NCI-H82 treated with DMSO at 0.1 percent for 48 hours (cell line): ENCODE results near the gene ANKFN1.
A peak's percentile ranks its signal among the peaks of the same experiment; 100 is the strongest.

Source experiments
- DNase-seq: peaks from one replicate; lab custom pipeline; 2025; ENCODE audit not compliant: unreplicated experiment; lab: John Stamatoyannopoulos, UW

The ANKFN1 gene

GRCh38 chr17:56178203-56178602 is 24.9 kb downstream of the ANKFN1 start:
- no peak for DNase-seq

- no peak for DNase-seq
Observed at GRCh38 chr17:56182081-56182480, 28.8 kb downstream of the ANKFN1 start.

DNA sequence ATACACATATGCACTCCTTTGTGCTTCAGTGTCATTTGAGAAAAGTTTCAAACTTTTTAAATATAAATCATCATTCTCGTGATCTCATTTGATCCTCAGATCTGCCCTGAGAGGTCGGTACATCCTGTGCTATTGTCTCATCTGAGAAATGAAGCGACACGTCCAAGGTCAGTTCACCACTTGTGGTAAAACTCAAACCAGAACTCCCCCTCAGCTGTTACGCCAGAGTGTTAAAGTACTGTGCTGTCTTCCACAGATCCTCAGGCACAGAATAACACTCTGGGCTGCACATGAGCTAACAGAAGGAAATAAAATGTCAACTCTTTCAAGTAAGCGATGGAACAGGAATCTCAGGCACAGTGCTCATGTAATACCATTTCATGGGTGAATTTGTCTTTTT is 31.4 kb downstream of the ANKFN1 start:
- DNase-seq = no peak

DNA sequence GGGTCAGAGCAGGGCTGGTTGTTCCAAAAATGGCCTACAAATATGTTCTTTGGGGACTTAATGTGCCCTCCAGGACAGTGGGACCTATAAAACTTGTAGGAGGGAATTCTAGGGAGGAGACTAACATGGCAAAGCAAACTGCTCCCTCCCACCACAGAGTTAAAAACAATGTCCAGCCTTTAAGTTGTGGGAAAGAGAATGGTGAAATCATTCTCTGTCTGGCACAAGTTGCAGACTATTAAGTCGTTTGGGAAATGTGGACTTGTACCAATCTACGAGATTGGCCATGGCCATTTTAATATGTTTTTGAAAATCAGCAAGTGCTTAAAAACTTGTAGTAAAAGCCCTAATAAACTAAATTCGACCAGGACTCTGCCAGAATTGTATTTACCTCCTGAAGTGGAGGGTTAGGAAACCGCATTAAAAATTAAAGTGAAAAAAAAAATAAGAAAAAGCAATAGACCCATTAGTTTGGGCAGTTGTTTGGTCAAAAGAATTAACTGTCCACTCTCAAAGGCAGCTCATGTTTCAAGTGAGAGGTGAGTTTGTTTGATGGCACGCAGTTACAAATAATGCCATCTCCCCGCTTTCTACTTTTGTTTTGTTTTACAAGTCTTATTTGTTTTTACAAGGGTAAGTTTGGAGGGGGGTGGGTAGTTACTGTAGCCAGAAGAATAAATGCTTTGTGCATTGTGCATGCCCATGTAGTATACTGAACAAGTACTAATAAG is 32.4 kb downstream of the ANKFN1 start:
- DNase-seq = no peak

GRCh38 chr17:56186222-56186786 is 33.0 kb downstream of the ANKFN1 start:
- no peak for DNase-seq

- no peak for DNase-seq
Observed at GRCh38 chr17:56203430-56203829, 50.2 kb downstream of the ANKFN1 start.

DNA sequence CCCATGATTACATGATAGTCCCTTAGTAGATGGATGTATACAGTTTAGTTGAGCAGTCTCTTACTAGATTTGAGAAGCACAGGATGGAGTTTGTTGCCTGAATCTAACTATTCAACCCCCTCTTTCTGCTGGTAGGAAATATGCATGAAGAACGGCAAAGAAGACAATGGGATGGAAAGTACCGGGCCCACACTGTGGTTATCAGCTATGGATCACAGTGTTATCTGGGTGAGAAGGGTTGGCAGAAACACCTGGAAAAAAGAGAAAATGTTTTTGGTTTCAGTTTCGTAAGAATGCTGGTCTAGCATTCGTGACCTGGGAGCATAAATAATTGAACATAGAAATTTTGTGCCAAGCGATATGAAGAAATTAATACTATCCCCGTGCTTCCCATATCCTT is 53.1 kb downstream of the ANKFN1 start:
- no peak for DNase-seq

DNA sequence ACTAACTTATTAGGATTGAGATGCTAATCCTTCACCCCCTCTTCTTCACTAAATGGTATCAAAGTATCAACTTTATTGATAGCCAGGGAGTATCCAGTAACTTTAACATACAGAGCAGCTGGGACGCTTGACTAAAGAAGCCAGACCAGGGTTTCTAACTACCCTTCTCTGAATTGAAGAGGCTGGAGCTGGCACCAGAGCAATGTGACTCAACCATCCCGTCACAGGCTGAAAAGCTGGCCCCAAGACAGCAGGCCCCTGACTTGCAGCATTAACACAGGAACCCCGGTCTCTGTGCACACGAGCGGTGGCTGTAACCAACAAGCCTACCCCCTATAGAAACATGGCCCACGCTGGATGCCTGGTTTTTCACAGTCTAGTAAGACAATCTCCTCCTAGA is 59.8 kb downstream of the ANKFN1 start:
- DNase-seq = no peak

DNA sequence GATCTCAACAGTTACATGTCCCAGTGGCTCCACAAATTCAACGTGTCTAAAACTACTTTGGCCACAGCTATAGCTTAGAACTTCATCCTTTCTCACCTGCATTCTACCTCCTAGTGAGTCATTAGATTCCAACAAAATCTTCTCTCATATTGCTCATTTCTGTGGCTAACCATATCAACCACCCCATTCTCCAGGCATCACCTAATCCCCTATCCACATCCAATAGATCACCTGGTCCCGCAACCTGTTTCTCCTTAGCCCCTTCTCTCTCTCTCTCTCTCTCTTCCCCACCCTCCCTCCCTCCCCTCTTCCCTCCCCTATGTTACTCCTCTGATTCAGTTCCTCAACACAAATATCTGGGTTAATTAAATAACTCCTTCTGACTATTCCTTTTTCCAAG is 64.6 kb downstream of the ANKFN1 start:
- no peak for DNase-seq

- no peak for DNase-seq
Observed at GRCh38 chr17:56222255-56222654, 69.0 kb downstream of the ANKFN1 start.

GRCh38 chr17:56230660-56231059 is 77.4 kb downstream of the ANKFN1 start:
- DNase-seq = no peak

DNA sequence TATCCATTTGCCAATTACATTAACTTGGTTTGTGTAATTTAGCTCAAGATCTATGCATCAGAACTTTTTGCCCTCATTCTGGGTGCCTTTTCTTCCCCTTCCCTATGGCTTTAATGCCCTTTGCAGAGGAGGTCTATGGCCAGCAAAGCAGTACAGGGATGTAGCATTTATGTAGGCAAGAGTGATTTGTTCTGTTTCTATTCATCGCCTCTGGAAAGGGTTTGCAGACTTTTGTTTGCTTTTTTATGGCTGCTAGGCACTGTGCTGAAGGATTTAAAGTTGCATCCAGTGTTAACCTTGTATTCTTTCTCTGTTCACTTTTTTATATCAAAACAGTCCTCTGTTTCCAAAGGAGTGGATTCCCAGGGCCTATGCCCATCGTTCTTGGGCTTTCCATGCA is 78.0 kb downstream of the ANKFN1 start:
- DNase-seq = no peak

DNA sequence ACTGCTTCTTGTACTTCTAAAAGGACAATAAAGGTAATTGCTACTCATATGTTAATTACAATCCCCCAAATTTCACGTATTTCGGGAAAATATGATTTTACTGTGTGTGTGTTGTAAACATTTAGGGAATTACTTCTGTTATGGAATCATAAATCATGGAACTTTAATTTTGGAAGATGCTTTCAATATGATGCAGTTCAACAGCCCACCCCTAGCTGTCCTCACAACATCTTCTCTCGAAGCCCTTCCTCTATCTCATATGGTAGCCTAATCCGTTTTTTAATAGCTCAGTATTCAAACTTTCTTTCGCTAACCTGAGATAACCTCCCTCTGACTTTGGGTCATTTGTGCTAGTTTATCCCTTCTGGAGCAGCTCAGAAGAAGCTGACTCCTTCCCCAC is 78.4 kb downstream of the ANKFN1 start:
- no peak for DNase-seq

DNA sequence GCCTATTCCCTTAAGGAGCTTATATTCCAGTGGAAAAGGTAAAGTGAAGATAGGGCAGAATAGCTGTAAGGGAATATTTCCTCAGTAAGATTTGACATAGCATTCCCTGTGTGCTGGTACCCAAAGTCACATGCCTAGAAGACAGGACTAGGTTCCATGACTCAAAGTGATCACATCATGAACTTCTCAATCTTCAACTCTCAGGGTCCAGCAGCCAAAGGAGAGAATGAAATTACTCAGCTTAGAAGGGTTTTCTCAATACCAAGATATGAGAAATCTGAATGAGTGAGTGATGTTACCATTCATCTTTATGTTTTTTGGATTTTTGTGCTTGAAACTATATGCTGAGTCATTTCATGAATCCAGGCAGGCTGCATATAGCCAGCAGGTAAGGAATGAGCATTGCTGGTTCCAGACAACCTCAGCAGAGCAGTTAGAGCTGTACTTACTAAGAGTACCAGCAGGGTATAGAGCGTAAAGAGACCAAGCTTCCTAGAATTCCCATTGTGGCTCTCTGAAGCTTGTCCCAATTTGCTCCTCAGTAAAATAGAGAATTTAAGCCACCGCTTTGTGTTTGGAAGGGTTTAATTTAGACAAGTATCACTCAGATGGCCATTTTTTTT is 91.1 kb downstream of the ANKFN1 start:
- no peak for DNase-seq

- DNase-seq = peak; percentile 21
Observed at GRCh38 chr17:56247816-56248215, 94.5 kb downstream of the ANKFN1 start.

DNA sequence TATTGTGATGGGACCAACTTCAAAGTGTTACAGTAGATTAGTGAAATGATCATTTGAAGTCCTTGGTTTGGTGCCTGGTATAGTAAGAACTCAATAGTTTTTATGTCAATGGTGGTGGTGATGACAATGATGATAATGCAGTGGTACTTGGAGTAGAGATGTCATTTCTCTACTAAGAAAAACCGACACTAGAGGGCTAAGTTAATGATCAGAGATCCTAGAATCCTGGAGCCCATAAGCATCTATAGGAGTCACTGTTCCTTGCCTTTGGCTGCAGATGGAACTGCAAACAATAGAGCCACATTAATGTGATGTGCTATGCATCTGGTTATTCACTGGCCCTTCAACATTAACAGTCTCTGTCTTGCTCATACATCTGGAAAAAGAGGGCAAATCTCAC is 103.8 kb downstream of the ANKFN1 start:
- no peak for DNase-seq

- DNase-seq = no peak
Observed at GRCh38 chr17:56260376-56261002, 107.2 kb downstream of the ANKFN1 start.

DNA sequence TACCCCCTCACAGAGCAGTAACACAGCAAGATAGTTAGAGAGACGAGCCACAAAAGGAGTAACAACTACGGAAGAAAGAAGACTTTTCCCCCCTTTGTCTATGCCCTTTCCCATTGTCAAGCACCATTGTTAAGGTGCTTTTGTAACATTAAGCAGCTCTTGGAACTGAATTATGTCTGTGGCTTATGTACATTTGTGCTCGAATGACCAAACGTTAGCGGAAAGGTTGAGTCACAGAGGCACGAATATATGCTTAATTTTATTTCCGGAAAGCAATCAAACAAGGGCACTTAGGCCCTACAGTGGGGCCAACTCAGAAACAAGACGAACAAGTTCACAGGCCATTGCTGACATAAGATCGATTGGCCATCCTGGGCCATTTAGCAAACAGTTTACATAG is 109.5 kb downstream of the ANKFN1 start:
- DNase-seq = no peak

- DNase-seq = no peak
Observed at GRCh38 chr17:56269556-56270389, 116.5 kb downstream of the ANKFN1 start.

DNA sequence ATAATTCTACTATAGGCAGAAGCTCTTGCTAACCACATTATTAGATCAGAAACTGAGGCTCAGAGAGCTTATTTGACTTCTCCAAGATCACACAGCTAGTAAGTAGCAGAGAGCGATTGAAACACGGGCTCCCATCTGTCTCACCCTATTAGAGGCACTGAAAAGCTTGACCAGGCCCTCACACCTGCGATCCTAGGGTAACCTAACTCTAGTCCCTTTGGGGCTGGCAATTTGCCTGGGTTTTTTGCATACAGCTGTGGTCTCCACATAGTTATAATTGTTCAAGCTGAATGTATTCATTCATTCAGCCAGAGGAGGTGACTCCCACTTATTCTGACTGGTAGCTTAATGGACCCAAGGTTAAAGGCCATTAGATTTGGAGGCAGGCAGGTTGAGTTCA is 121.2 kb downstream of the ANKFN1 start:
- no peak for DNase-seq

- DNase-seq = no peak
Observed at GRCh38 chr17:56284482-56284881, 131.2 kb downstream of the ANKFN1 start.
